PC-3 (cell line): ENCODE results near the gene SSNA1. TPM values are rescaled to one million over a fixed set of nuclear protein-coding genes. Genes with fewer than 3 reads are reported as not detected.

Experiments used
- ATAC-seq: fragments of 200-7000 bp; cut with Tn5 transposase; 2 replicates; pipeline ENCODE4 v1.9.1; 2020; ENCODE audit warnings: mild to moderate bottlenecking, moderate library complexity
- BruUV-seq: library from RNA; stranded (reverse); fragments of 400-500 nt; replicated peaks from 2 replicates; lab custom pipeline; 2021; lab: Mats Ljungman, UMichigan
- CTCF ChIA-PET: fragments of 300-600 bp; sonication (Branson Sonifier 250); formaldehyde crosslinking; loops from one replicate; lab custom pipeline; 2022; ENCODE audit warnings: antibody characterized with exemption; lab: Charles Lee
- POLR2A ChIA-PET: fragments of 300-600 bp; sonication (Branson Sonifier 250); formaldehyde crosslinking; loops from one replicate; lab custom pipeline; 2022; ENCODE audit warnings: antibody characterized with exemption; ENCODE audit not compliant: unreplicated experiment; lab: Charles Lee
- DNase-seq: peaks from one replicate; pipeline ENCODE4 v3.0.0-alpha.2; 2015
- H2AFZ ChIP-seq: fragments of 300-600 bp; sonication (generic); 2 replicates; pipeline ENCODE4 v1.6.0; 2016; ENCODE audit warnings: antibody characterized with exemption, low read length
- H3F3A ChIP-seq: fragments of 300-600 bp; sonication (generic); one replicate; pipeline ENCODE4 v1.6.0; 2017; ENCODE audit warnings: antibody characterized with exemption, low read length, control low read depth, mild to moderate bottlenecking; ENCODE audit not compliant: unreplicated experiment
- H3K27ac ChIP-seq: fragments of 300-600 bp; sonication (generic); 2 replicates; pipeline ENCODE4 v1.5.1; 2016; ENCODE audit warnings: mild to moderate bottlenecking, low read length
- H3K27me3 ChIP-seq: fragments of 300-600 bp; sonication (generic); 2 replicates; pipeline ENCODE4 v1.6.1; 2016; ENCODE audit warnings: low read length, mixed read lengths
- H3K36me3 ChIP-seq: fragments of 300-600 bp; sonication (generic); 2 replicates; pipeline ENCODE4 v1.6.1; 2016; ENCODE audit warnings: low read depth, mixed run types, low read length, mixed read lengths
- H3K4me1 ChIP-seq: fragments of 300-600 bp; sonication (generic); 2 replicates; pipeline ENCODE4 v1.5.1; 2016; ENCODE audit warnings: low read length; ENCODE audit not compliant: insufficient read depth
- H3K4me2 ChIP-seq: fragments of 300-600 bp; sonication (generic); 2 replicates; pipeline ENCODE4 v1.6.0; 2016; ENCODE audit warnings: low read length
- H3K4me3 ChIP-seq: fragments of 300-600 bp; sonication (generic); 2 replicates; pipeline ENCODE4 v1.5.1; 2016; ENCODE audit warnings: mild to moderate bottlenecking, low read length, mixed read lengths
- H3K79me2 ChIP-seq: fragments of 300-600 bp; sonication (generic); 2 replicates; pipeline ENCODE4 v1.6.1; 2017; ENCODE audit warnings: low read length, mixed read lengths
- H3K9ac ChIP-seq: fragments of 300-600 bp; sonication (generic); 2 replicates; pipeline ENCODE4 v1.6.0; 2016; ENCODE audit warnings: mild to moderate bottlenecking, low read length
- H3K9me2 ChIP-seq: fragments of 300-600 bp; sonication (generic); replicated peaks from 2 replicates; pipeline ENCODE4 v1.6.1; 2016; ENCODE audit warnings: mixed run types, low read length, mixed read lengths
- H3K9me3 ChIP-seq: fragments of 300-600 bp; sonication (generic); 2 replicates; pipeline ENCODE4 v1.6.1; 2016; ENCODE audit warnings: low read length, mixed read lengths
- H4K20me1 ChIP-seq: fragments of 300-600 bp; sonication (generic); 2 replicates; pipeline ENCODE4 v1.6.1; 2016; ENCODE audit warnings: low read length, mixed read lengths
- CTCF ChIP-seq: fragments of 300-600 bp; sonication (generic); conservative IDR thresholded peaks from 2 replicates; pipeline ENCODE4 v1.5.1; 2017; ENCODE audit warnings: antibody characterized with exemption, low read depth, mild to moderate bottlenecking, low read length
- EZH2 ChIP-seq: fragments of 300-600 bp; sonication (generic); IDR thresholded peaks from one replicate; pipeline ENCODE4 v1.6.1; 2017; ENCODE audit warnings: antibody characterized with exemption, mild to moderate bottlenecking, low read length; ENCODE audit not compliant: unreplicated experiment
- EZH2phosphoT487 ChIP-seq: fragments of 300-600 bp; sonication (generic); IDR thresholded peaks from 2 replicates; pipeline ENCODE4 v1.6.1; 2018; ENCODE audit warnings: mild to moderate bottlenecking, antibody characterized with exemption, low read length, borderline replicate concordance
- intact Hi-C: fragments of 100-400 bp; cut with micrococcal nuclease; formaldehyde crosslinking; loops from 2 replicates; pipeline ENCODE4 v1.9.0; 2023
- total RNA-seq: library from RNA; depleted of rRNA; stranded (reverse); fragments of >200 nt; gene quantifications from 2 replicates; pipeline ENCODE4 v1.2.3, GENCODE V29; 2014

Gene SSNA1
- total RNA-seq, 1 experiment from 2014 or later: 123 TPM

GRCh38 chr9:137188086-137188489 lies 388 bp upstream of the SSNA1 start:
- Histone ChIP-seq H3K4me2 (peak overlapping the region; percentile 96), H3K4me3 (peak overlapping the region; percentile 99), H2AFZ (peak overlapping the region; percentile 86), H3K9me2 (no peaks in the 10 kb centered on the region), H3K36me3 (no peaks in the 10 kb centered on the region), H3K79me2 (peaks cover 40% of the 10 kb centered on the region), H3K27me3 (no peaks in the 10 kb centered on the region), H3F3A (no peaks in the 10 kb centered on the region), H3K9me3 (no peaks in the 10 kb centered on the region), H4K20me1 (peaks cover 11% of the 10 kb centered on the region), H3K9ac (peak overlapping the region; percentile 93), H3K27ac (peak overlapping the region; percentile 92; the same call in 1 of the 2 replicates), H3K4me1 (peaks cover 25% of the 10 kb centered on the region)
- ATAC-seq (peak; percentile 2; the same call in 1 of the 2 replicates), DNase-seq (no peak)
- POLR2A ChIA-PET: no interaction called here
- intact Hi-C loops: loop anchor here (2.0 to 5.0 kb wide), 2 partner anchors 37 to 39 kb away; partner anchors contain the start of genes CYSRT1 and RNF224
- CTCF ChIA-PET: no interaction called here
- TSS peak; percentile 74 for BruUV-seq
- TF ChIP-seq EZH2phosphoT487 (no peak), EZH2 (no peak), CTCF (no peak)

GRCh38 chr9:137189297-137190295 lies 1.1 kb downstream of the SSNA1 start:
- POLR2A ChIA-PET: interaction anchor here (0.6 to 0.8 kb wide), 3 partner anchors 9 to 51 kb away, joined by 3 to 19 read pairs (median 4); partner anchors contain the start of gene TUBB4B
- peaks cover 40% of the 10 kb centered on the region for H3K79me2 ChIP-seq
- no peaks in the 10 kb centered on the region for H3K27me3 ChIP-seq
- ATAC-seq (peak; percentile 4; the same call in 1 of the 2 replicates), DNase-seq (no peak)
- peak overlapping the region; percentile 96 for H3K4me2 ChIP-seq
- peak overlapping the region; percentile 92 for H3K27ac ChIP-seq
- peaks cover 11% of the 10 kb centered on the region for H4K20me1 ChIP-seq
- no peaks in the 10 kb centered on the region for H3K9me2 ChIP-seq
- H3K9ac ChIP-seq: peak overlapping the region; percentile 93
- no peaks in the 10 kb centered on the region for H3F3A ChIP-seq
- CTCF ChIA-PET: interaction anchor here (1.0 kb wide), 2 partner anchors 9 to 38 kb away, joined by 3 to 4 read pairs; partner anchors contain the start of gene RNF224
- intact Hi-C loops: loop anchor here (2.0 to 5.0 kb wide), 2 partner anchors 38 to 39 kb away; partner anchors contain the start of genes CYSRT1 and RNF224
- H2AFZ ChIP-seq: no peak overlapping the region
- peak overlapping the region; percentile 99 for H3K4me3 ChIP-seq
- H3K36me3 ChIP-seq: no peaks in the 10 kb centered on the region
- TSS peak; percentile 78 for BruUV-seq
- TF ChIP-seq CTCF (no peak), EZH2phosphoT487 (no peak), EZH2 (no peak)
- no peaks in the 10 kb centered on the region for H3K9me3 ChIP-seq
- H3K4me1 ChIP-seq: peaks cover 27% of the 10 kb centered on the region
